A549 (cell line): ENCODE data around the gene IER2. TPM values are rescaled to one million over a fixed set of nuclear protein-coding genes. Genes with fewer than 3 reads are reported as not detected.
"Not testable (repeated sequence)": the region's sequence is repeated elsewhere in the genome, so short reads cannot be mapped to it uniquely, and the experiment has no call there.

Experiments used
- ATAC-seq, 2 experiments: fragments of 200-7000 bp in 1 of 2; fragments of >200 bp in 1 of 2; cut with Nextera tagmentation in 1 of 2; cut with Tn5 transposase in 1 of 2; 3 replicates each; pipeline versions ENCODE4 v1.8.0 to v1.9.1; 2018 to 2020; ENCODE audit warnings: mild to moderate bottlenecking in 1 of 2, moderate library complexity in 1 of 2
- CTCF ChIA-PET: fragments of 300-600 bp; sonication (Branson Sonifier 250); formaldehyde crosslinking; extraction: SDS; loops from one replicate; lab custom pipeline; 2021; ENCODE audit warnings: antibody characterized with exemption, inconsistent platforms; lab: Yijun Ruan, JAX
- POLR2A ChIA-PET: fragments of 350-600 bp; formaldehyde crosslinking; extraction: SDS; loops from one replicate; lab custom pipeline; 2021; ENCODE audit warnings: antibody characterized with exemption, inconsistent platforms; lab: Yijun Ruan, JAX
- DNase-seq, 2 experiments: peaks; one replicate each; pipeline versions ENCODE4 v3.0.0 to v3.0.0-alpha.2; 2011 to 2016; ENCODE audit warnings: low read depth in 1 of 2, low spot score in 1 of 2
- FAIRE-seq: peaks from 2 replicates; lab custom pipeline; 2011; peaks lifted over from hg19 to GRCh38; lab: Jason Lieb, UNC
- H3K27ac ChIP-seq, 2 experiments: fragments of >200 bp; sonication (Bioruptor Twin); formaldehyde crosslinking; 3 replicates each; pipeline ENCODE4 v1.5.1; 2016 to 2017
- H3K4me1 ChIP-seq: fragments of >200 bp; sonication (Bioruptor Twin); formaldehyde crosslinking; 3 replicates; pipeline ENCODE4 v1.6.1; 2016
- H3K4me2 ChIP-seq: fragments of >200 bp; sonication (Bioruptor Twin); formaldehyde crosslinking; 3 replicates; pipeline ENCODE4 v1.6.1; 2016
- H3K4me3 ChIP-seq: fragments of >200 bp; sonication (Bioruptor Twin); formaldehyde crosslinking; 3 replicates; pipeline ENCODE4 v1.5.1; 2016
- H3K9me3 ChIP-seq: fragments of >200 bp; sonication (Bioruptor Twin); formaldehyde crosslinking; 3 replicates; pipeline ENCODE4 v1.6.1; 2016
- BCL3 ChIP-seq: fragments of >200 bp; sonication (Bioruptor Twin); formaldehyde crosslinking; IDR thresholded peaks from 3 replicates; pipeline ENCODE4 v1.6.1; 2016
- CEBPB ChIP-seq, 2 experiments: fragments of >200 bp in 1 of 2; sonication (Bioruptor Twin) in 1 of 2; formaldehyde crosslinking in 1 of 2; IDR thresholded peaks; 2 replicates each; pipeline ENCODE4 v1.6.1; 2012 to 2016
- CHD4 ChIP-seq: fragments of 200-600 bp; sonication (generic); IDR thresholded peaks from 2 replicates; pipeline ENCODE4 v1.6.1; 2016; ENCODE audit warnings: antibody characterized with exemption, mild to moderate bottlenecking, borderline replicate concordance
- E2F6 ChIP-seq: IDR thresholded peaks from 2 replicates; pipeline ENCODE4 v1.6.1; 2012; ENCODE audit warnings: low read depth, borderline replicate concordance
- EHF ChIP-seq: fragments of 250-450 bp; sonication (Bioruptor Pico); IDR thresholded peaks from 2 replicates; pipeline ENCODE4 v1.5.0; 2020; ENCODE audit warnings: mild to moderate bottlenecking
- ESRRA ChIP-seq: fragments of 150-350 bp; IDR thresholded peaks from 2 replicates; pipeline ENCODE4 v1.6.1; 2014; ENCODE audit warnings: mild to moderate bottlenecking, low read length, borderline replicate concordance
- FOXS1 ChIP-seq: fragments of 250-450 bp; sonication (Bioruptor Pico); IDR thresholded peaks from 2 replicates; pipeline ENCODE4 v1.5.0; 2020; ENCODE audit warnings: mild to moderate bottlenecking, moderate library complexity
- HEYL ChIP-seq: fragments of 250-450 bp; sonication (Bioruptor Pico); IDR thresholded peaks from 2 replicates; pipeline ENCODE4 v1.8.0; 2021; ENCODE audit warnings: mild to moderate bottlenecking, moderate library complexity
- JUN ChIP-seq, 2 experiments: fragments of >200 bp; sonication (Bioruptor Twin); formaldehyde crosslinking; IDR thresholded peaks; 2 replicates in 1 of 2; 3 replicates in 1 of 2; pipeline ENCODE4 v1.6.1; 2016 to 2017
- JUNB ChIP-seq: fragments of >200 bp; sonication (Bioruptor Twin); formaldehyde crosslinking; IDR thresholded peaks from 2 replicates; pipeline ENCODE4 v1.6.1; 2016
- KDM5A ChIP-seq: fragments of 200-600 bp; sonication (generic); IDR thresholded peaks from 2 replicates; pipeline ENCODE4 v1.6.1; 2016; ENCODE audit warnings: antibody characterized with exemption, mild to moderate bottlenecking
- POLR2A ChIP-seq: IDR thresholded peaks from 2 replicates; pipeline ENCODE4 v1.6.1; 2012; ENCODE audit warnings: mild to moderate bottlenecking, low read length
- RARB ChIP-seq: fragments of 250-450 bp; sonication (Bioruptor Pico); IDR thresholded peaks from 2 replicates; pipeline ENCODE4 v1.8.0; 2021; ENCODE audit warnings: mild to moderate bottlenecking, moderate library complexity
- SREBF2 ChIP-seq: fragments of 450-650 bp; IDR thresholded peaks from 2 replicates; pipeline ENCODE4 v1.6.1; 2014; ENCODE audit warnings: mild to moderate bottlenecking, moderate library complexity
- TP53 ChIP-seq: fragments of 250-450 bp; sonication (Bioruptor Pico); IDR thresholded peaks from 2 replicates; pipeline ENCODE4 v1.5.0; 2021; ENCODE audit warnings: mild to moderate bottlenecking, moderate library complexity
- WGBS: methylation state at CpG from one replicate; pipeline ENCODE4 v1.1.6; 2017; ENCODE audit errors: missing lambda C conversion rate; 5-methylcytosine and 5-hydroxymethylcytosine counted together
- polyA plus RNA-seq, 4 experiments: library from polyadenylated mRNA; depleted of rRNA in 3 of 4; stranded (reverse); fragments of >200 nt; fragmentation: RNase III in 1 of 4; extraction: RNeasy Plus Mini Kit Qiagen cat#74134 plus additional on column Dnase treatment in 1 of 4; gene quantifications; 2 replicates in 3 of 4; 3 replicates in 1 of 4; pipeline ENCODE4 v1.2.3, GENCODE V29; 2011 to 2017
- TF ChIP-seq, protein P1 (sequence below): fragments of 150-350 bp; IDR thresholded peaks from 2 replicates; pipeline ENCODE4 v1.6.1; 2014; ENCODE audit warnings: low read depth, mild to moderate bottlenecking, low read length

The IER2 gene
- polyA plus RNA-seq, 2 of the 4 experiments (the other 2 are of a cell fraction) = 39.9 to 75.7 TPM

DNA sequence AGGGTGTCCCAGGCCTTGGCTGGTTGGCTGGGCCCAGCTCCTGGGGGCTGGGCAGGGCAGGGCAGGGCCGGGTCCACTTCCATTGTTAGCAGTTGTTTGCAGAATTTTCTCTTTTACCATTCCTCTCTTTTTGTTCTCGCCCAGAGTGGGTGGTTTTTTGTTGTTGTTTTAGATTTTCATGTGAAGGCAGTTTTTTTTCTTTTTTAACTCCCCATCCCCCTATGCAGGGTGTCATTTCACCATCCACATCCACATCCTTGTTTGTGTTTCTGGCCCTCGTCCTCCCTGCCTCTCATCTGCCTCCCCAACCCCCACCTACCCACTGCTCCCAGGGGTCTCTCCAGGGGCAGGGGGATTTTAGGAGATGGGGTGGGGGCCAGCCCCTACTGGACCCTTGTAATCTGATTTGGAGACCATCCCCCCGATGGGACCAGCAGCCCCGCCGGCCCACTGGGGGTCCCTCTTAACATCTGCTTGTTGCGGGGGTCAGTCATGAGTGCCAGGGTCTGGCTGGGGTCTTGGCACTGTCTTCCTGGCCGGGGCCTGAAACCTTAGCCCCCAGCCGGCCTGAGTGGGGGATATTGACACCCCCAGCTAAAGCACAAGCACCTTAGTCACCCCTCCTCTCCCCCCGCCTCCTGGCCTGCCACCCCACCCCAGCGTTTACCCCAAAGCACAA, 10.4 kb upstream of the IER2 start:
- peak; percentile 23 to 31; a peak in 1 of 6 replicates for ATAC-seq
- peaks cover 23% of the 10 kb centered on the region for H3K4me1 ChIP-seq
- ChIA-PET POLR2A (no interaction called here), CTCF (interaction anchor here (1.6 kb wide), 1 partner anchor 162 kb away, joined by 5 read pairs; no protein-coding TSS in a partner anchor)
- no peak overlapping the region for H3K4me2 ChIP-seq
- WGBS = 36% methylated on average over 3 of the region's 11 CpGs
- peak overlapping the region in 1 of 2 experiments; percentile 75; a peak in 3 of 6 replicates for H3K27ac ChIP-seq
- no peak for DNase-seq
- no peak overlapping the region for H3K4me3 ChIP-seq
- TF ChIP-seq SREBF2 = no peak
- TF ChIP-seq RARB = no peak
- TF ChIP-seq BCL3 = no peak
- TF ChIP-seq CEBPB (IDR thresholded peaks at IDR 0.05) = no peak
- no peak for TF ChIP-seq TP53 (CRISPR knock-in tag)
- no peak for TF ChIP-seq KDM5A
- no peak for TF ChIP-seq EHF (CRISPR knock-in tag)
- no peak for TF ChIP-seq JUNB
- no peak for TF ChIP-seq JUN (IDR thresholded peaks at IDR 0.05)
- TF ChIP-seq ESRRA = no peak
- no peak for TF ChIP-seq E2F6
- TF ChIP-seq POLR2A = no peak
- TF ChIP-seq FOXS1 (CRISPR knock-in tag) = no peak
- TF ChIP-seq CHD4 = no peak
- no peak for TF ChIP-seq HEYL (CRISPR knock-in tag)
- FAIRE-seq = no peak
- no peaks in the 10 kb centered on the region for H3K9me3 ChIP-seq

GRCh38 chr19:13146763-13147563, 3.2 kb upstream of the IER2 start:
- Histone ChIP-seq H3K4me1 (peaks cover 18% of the 10 kb centered on the region; the same call in 2 of the 3 replicates), H3K27ac (peak overlapping the region in 1 of 2 experiments; percentile 35; a peak in 1 of 6 replicates), H3K4me2 (no peak overlapping the region), H3K9me3 (no peaks in the 10 kb centered on the region), H3K4me3 (no peak overlapping the region)
- 72% methylated on average over 16 of the region's 16 CpGs for WGBS
- ChIA-PET CTCF (interaction anchor here (1.0 kb wide), 1 partner anchor 12 kb away, joined by 4 read pairs; no protein-coding TSS in a partner anchor), POLR2A (no interaction called here)
- TF ChIP-seq, protein P1, sequence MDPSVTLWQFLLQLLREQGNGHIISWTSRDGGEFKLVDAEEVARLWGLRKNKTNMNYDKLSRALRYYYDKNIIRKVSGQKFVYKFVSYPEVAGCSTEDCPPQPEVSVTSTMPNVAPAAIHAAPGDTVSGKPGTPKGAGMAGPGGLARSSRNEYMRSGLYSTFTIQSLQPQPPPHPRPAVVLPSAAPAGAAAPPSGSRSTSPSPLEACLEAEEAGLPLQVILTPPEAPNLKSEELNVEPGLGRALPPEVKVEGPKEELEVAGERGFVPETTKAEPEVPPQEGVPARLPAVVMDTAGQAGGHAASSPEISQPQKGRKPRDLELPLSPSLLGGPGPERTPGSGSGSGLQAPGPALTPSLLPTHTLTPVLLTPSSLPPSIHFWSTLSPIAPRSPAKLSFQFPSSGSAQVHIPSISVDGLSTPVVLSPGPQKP = no peak
- TF ChIP-seq CEBPB (IDR thresholded peaks at IDR 0.05) = peak in 1 of 2 experiments; percentile 41; a peak in 1 of 4 replicates
- no peak for FAIRE-seq
- ATAC-seq = no peak
- peak in 1 of 2 experiments; percentile 35 for DNase-seq

DNA sequence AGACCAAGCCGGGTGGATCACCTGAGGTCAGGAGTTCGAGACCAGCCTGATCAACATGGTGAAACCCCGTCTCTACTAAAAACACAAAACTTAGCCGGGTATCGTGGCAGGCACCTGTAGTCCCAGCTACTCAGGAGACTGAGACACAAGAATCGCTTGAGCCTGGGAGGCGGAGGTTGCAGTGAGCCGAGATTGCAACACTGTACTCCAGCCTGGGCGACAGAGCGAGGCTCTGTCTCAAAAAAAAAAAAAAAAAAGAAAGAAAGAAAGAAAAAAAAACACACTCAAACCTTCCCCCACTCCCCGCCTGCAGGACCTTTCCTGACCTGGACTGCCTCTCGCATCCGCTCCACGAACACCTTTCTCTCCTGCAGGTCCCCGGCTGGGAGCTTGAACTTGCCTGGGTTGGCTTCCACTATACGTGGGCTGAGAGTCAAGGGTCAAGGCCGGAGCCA, 1.0 kb upstream of the IER2 start:
- not testable (repeated sequence) for H3K4me1 ChIP-seq, DNase-seq, H3K9me3 ChIP-seq, FAIRE-seq, ATAC-seq
- peak overlapping the region; percentile 99 to 100 for H3K27ac ChIP-seq
- peak overlapping the region; percentile 98 for H3K4me2 ChIP-seq
- POLR2A ChIA-PET = interaction anchor here (1.0 to 2.2 kb wide), 2 partner anchors 14 to 29 kb away, joined by 3 to 25 read pairs; no protein-coding TSS in a partner anchor
- CTCF ChIA-PET = interaction anchor here (1.0 to 2.5 kb wide), 5 partner anchors 18 to 113 kb away, joined by 4 to 12 read pairs (median 6); no protein-coding TSS in a partner anchor
- WGBS = 45% methylated on average over 16 of the region's 17 CpGs
- H3K4me3 ChIP-seq = peak overlapping the region; percentile 95
